ENCODE data around the gene NHLRC4. TPM values are rescaled to one million over a fixed set of nuclear protein-coding genes. Genes with fewer than 3 reads are reported as not detected.

NHLRC4 gene
- total and polyA plus RNA-seq, 9 of the 15 experiments (the other 6 are each of a cell fraction or from before 2014, with no cell fraction given), result 0.24 to 3.7 (median 1.3) TPM; not detected in 2

DNA sequence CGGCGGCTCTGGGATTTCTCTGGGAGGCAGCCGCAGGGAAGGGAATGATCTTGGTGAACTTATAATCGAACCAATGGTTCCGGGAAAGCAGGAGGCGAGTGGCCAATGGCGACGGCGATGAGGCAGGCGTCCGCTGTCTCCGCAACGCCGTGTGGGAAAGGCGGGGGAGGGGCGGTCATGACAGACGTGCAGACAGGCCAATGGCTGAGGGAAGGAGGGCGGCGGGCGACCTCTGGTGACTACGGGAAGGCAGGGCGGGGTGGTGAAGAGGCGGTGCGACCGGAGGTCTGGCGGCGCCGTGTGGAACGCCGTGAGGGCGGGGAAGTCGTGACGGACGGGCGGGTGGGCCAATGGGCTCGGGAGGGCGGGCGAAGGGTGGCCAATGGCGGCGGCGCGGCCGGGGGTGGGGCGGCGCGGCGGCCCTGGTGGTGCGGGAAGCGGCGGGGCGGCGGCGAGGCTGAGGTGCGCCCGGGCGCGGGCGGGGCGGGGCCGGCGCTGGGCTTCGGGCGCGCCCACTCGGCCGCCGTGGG, 22.9 kb downstream of the NHLRC4 start, which contains the start of gene RAB40C (continued):
- TF ChIP-seq, protein P1, sequence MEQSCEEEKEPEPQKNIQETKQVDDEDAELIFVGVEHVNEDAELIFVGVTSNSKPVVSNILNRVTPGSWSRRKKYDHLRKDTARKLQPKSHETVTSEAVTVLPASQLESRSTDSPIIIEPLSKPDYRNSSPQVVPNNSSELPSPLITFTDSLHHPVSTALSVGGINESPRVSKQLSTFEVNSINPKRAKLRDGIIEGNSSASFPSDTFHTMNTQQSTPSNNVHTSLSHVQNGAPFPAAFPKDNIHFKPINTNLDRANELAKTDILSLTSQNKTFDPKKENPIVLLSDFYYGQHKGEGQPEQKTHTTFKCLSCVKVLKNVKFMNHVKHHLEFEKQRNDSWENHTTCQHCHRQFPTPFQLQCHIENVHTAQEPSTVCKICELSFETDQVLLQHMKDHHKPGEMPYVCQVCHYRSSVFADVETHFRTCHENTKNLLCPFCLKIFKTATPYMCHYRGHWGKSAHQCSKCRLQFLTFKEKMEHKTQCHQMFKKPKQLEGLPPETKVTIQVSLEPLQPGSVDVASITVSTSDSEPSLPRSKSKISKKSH (CRISPR knock-in tag; IDR thresholded peaks at IDR 0.05), result no peak
- TF ChIP-seq, protein P2, sequence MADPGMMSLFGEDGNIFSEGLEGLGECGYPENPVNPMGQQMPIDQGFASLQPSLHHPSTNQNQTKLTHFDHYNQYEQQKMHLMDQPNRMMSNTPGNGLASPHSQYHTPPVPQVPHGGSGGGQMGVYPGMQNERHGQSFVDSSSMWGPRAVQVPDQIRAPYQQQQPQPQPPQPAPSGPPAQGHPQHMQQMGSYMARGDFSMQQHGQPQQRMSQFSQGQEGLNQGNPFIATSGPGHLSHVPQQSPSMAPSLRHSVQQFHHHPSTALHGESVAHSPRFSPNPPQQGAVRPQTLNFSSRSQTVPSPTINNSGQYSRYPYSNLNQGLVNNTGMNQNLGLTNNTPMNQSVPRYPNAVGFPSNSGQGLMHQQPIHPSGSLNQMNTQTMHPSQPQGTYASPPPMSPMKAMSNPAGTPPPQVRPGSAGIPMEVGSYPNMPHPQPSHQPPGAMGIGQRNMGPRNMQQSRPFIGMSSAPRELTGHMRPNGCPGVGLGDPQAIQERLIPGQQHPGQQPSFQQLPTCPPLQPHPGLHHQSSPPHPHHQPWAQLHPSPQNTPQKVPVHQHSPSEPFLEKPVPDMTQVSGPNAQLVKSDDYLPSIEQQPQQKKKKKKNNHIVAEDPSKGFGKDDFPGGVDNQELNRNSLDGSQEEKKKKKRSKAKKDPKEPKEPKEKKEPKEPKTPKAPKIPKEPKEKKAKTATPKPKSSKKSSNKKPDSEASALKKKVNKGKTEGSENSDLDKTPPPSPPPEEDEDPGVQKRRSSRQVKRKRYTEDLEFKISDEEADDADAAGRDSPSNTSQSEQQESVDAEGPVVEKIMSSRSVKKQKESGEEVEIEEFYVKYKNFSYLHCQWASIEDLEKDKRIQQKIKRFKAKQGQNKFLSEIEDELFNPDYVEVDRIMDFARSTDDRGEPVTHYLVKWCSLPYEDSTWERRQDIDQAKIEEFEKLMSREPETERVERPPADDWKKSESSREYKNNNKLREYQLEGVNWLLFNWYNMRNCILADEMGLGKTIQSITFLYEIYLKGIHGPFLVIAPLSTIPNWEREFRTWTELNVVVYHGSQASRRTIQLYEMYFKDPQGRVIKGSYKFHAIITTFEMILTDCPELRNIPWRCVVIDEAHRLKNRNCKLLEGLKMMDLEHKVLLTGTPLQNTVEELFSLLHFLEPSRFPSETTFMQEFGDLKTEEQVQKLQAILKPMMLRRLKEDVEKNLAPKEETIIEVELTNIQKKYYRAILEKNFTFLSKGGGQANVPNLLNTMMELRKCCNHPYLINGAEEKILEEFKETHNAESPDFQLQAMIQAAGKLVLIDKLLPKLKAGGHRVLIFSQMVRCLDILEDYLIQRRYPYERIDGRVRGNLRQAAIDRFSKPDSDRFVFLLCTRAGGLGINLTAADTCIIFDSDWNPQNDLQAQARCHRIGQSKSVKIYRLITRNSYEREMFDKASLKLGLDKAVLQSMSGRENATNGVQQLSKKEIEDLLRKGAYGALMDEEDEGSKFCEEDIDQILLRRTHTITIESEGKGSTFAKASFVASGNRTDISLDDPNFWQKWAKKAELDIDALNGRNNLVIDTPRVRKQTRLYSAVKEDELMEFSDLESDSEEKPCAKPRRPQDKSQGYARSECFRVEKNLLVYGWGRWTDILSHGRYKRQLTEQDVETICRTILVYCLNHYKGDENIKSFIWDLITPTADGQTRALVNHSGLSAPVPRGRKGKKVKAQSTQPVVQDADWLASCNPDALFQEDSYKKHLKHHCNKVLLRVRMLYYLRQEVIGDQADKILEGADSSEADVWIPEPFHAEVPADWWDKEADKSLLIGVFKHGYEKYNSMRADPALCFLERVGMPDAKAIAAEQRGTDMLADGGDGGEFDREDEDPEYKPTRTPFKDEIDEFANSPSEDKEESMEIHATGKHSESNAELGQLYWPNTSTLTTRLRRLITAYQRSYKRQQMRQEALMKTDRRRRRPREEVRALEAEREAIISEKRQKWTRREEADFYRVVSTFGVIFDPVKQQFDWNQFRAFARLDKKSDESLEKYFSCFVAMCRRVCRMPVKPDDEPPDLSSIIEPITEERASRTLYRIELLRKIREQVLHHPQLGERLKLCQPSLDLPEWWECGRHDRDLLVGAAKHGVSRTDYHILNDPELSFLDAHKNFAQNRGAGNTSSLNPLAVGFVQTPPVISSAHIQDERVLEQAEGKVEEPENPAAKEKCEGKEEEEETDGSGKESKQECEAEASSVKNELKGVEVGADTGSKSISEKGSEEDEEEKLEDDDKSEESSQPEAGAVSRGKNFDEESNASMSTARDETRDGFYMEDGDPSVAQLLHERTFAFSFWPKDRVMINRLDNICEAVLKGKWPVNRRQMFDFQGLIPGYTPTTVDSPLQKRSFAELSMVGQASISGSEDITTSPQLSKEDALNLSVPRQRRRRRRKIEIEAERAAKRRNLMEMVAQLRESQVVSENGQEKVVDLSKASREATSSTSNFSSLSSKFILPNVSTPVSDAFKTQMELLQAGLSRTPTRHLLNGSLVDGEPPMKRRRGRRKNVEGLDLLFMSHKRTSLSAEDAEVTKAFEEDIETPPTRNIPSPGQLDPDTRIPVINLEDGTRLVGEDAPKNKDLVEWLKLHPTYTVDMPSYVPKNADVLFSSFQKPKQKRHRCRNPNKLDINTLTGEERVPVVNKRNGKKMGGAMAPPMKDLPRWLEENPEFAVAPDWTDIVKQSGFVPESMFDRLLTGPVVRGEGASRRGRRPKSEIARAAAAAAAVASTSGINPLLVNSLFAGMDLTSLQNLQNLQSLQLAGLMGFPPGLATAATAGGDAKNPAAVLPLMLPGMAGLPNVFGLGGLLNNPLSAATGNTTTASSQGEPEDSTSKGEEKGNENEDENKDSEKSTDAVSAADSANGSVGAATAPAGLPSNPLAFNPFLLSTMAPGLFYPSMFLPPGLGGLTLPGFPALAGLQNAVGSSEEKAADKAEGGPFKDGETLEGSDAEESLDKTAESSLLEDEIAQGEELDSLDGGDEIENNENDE (IDR thresholded peaks at IDR 0.05; ENCODE audit: low read depth, low read length), result no peak
- TF ChIP-seq NKRF (IDR thresholded peaks at IDR 0.05; ENCODE audit: borderline replicate concordance) (0 out of 2 replicates have a peak, but pooled peaks have one; percentile 7), CXXC5 (CRISPR knock-in tag; IDR thresholded peaks at IDR 0.05) (peak; percentile 89), EP400 (IDR thresholded peaks at IDR 0.05) (peak; percentile 75; the same call in 1 of the 2 replicates), NFRKB (IDR thresholded peaks at IDR 0.05; ENCODE audit: low read depth) (peak; percentile 52; the same call in 1 of the 2 replicates), TFAM (CRISPR knock-in tag; conservative IDR thresholded peaks at IDR 0.05) (no peak)
- TF ChIP-seq, protein P3, sequence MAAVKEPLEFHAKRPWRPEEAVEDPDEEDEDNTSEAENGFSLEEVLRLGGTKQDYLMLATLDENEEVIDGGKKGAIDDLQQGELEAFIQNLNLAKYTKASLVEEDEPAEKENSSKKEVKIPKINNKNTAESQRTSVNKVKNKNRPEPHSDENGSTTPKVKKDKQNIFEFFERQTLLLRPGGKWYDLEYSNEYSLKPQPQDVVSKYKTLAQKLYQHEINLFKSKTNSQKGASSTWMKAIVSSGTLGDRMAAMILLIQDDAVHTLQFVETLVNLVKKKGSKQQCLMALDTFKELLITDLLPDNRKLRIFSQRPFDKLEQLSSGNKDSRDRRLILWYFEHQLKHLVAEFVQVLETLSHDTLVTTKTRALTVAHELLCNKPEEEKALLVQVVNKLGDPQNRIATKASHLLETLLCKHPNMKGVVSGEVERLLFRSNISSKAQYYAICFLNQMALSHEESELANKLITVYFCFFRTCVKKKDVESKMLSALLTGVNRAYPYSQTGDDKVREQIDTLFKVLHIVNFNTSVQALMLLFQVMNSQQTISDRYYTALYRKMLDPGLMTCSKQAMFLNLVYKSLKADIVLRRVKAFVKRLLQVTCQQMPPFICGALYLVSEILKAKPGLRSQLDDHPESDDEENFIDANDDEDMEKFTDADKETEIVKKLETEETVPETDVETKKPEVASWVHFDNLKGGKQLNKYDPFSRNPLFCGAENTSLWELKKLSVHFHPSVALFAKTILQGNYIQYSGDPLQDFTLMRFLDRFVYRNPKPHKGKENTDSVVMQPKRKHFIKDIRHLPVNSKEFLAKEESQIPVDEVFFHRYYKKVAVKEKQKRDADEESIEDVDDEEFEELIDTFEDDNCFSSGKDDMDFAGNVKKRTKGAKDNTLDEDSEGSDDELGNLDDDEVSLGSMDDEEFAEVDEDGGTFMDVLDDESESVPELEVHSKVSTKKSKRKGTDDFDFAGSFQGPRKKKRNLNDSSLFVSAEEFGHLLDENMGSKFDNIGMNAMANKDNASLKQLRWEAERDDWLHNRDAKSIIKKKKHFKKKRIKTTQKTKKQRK (IDR thresholded peaks at IDR 0.05; ENCODE audit: borderline replicate concordance, low read depth, low read length), result peak; percentile 75; the same call in 1 of the 2 replicates
